GM19395 (cell line): ENCODE measurements around the gene LRMDA.

Experiments used
- ATAC-seq: cut with Tn5 transposase; IDR thresholded peaks from one replicate; pipeline ENCODE4 v1.9.1; 2021; ENCODE audit warnings: mild to moderate bottlenecking, moderate library complexity; ENCODE audit not compliant: unreplicated experiment

Gene LRMDA

GRCh38 chr10:75531571-75532031 lies 100.2 kb downstream of the LRMDA start:
- ATAC-seq: no peak

GRCh38 chr10:75532253-75532924 lies 101.0 kb downstream of the LRMDA start:
- no peak for ATAC-seq

DNA sequence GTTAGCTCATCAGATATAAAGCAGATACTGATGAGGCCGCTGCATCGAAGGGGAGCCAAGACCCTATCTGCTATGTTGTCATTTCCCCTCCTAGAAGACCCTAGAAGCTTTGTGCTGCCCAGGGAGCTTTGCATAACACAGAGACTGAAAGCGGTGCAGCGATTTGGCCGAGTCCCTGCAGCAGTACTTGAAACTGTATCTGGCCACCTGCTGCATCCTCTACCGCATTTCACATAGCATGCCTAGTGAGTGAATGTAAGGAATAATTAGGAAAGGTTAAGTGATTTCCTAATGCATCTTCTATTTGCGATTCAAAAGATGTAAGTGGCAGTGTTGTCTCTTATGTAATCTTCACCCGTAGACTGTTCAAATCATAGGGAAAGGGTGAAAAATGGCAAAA lies 106.7 kb downstream of the LRMDA start:
- ATAC-seq: no peak

GRCh38 chr10:75538765-75539164 lies 107.3 kb downstream of the LRMDA start:
- ATAC-seq: no peak

DNA sequence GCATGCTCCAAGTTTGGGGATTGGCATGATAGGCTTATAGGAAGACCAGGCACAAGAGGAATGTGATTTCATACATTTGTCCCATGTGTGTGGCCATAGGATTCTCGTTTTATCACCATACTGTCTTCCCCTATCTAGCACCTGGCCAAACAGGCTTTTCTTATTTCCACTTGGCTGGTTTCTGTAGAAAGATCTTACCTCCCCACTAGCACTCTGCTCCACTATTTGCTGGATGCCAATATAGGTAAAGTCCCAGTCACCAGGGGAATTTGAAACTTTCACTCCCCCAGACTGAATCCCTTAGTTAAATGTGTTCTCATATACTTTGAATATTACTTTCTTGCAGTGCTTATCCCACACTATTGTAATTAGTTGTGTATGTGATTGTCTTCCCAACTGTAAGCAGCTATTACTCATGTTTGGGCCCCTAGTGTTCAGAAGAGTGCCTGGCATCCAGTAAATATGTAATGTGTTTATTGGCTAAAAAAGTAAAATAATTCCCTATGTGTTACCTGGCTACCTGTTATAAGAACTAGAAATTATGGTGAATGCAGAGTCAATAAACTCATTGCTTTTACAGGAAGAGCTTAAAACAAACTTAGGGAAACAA lies 109.0 kb downstream of the LRMDA start:
- ATAC-seq: no peak

DNA sequence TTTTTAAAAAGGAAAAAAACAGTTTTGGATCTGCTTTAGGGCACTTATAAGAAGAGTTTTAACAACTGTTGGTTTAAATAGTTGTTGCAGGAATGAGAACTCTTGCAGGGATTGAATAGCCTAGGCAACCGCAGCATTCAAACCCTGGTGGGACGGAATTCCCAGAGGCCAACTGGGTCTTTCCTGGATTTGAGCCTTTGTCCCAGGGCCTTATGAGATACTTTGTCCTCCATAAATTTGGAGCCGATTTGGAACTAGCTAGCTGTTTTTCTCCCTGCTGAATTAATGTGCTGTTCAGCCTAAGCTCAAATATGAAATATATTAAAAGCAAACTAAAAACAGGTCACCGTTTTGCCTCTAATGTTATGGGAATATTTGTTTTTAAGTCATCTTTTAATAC lies 109.6 kb downstream of the LRMDA start:
- no peak for ATAC-seq

DNA sequence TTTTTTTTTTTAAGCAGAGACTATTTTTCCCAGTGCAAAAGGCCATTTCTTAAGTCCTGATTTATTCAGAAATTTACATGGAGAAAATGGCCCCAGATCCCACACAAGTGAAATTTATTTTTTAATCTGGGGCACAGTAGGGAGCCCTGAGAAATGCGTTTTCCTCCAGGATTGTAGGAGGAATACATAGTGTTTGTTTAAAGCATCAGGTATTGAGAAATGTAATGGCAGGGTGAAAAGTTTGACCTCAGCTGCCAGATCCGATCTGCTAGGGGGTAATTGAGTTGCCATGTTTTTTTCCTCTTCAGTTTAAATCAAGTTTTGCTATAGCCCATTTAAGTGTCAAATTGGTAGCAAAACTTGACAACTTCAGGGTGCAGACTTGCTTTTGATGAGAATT lies 110.0 kb downstream of the LRMDA start:
- ATAC-seq: no peak

- ATAC-seq: no peak
Observed at GRCh38 chr10:75542084-75542483, 110.7 kb downstream of the LRMDA start.

DNA sequence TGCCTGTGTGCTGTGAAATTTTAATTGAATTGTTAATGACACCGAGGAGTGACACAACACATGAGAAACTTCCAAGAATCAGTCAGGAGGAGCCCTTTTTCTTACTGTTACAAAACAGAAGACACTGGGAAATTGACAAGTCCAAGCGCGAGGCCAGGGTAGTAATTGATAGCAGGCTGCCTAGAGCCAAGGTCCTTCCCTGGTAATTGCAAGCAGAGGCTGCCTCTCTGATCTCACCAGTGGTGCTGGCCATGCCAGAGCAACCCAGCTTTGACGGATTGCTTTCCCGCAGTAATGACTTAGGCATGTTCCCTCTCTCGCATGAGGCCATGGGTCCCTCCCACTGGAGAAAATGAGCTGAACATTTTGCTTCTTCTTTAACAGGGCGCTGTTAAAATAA lies 111.5 kb downstream of the LRMDA start:
- ATAC-seq: no peak

GRCh38 chr10:75544386-75544785 lies 113.0 kb downstream of the LRMDA start:
- no peak for ATAC-seq

DNA sequence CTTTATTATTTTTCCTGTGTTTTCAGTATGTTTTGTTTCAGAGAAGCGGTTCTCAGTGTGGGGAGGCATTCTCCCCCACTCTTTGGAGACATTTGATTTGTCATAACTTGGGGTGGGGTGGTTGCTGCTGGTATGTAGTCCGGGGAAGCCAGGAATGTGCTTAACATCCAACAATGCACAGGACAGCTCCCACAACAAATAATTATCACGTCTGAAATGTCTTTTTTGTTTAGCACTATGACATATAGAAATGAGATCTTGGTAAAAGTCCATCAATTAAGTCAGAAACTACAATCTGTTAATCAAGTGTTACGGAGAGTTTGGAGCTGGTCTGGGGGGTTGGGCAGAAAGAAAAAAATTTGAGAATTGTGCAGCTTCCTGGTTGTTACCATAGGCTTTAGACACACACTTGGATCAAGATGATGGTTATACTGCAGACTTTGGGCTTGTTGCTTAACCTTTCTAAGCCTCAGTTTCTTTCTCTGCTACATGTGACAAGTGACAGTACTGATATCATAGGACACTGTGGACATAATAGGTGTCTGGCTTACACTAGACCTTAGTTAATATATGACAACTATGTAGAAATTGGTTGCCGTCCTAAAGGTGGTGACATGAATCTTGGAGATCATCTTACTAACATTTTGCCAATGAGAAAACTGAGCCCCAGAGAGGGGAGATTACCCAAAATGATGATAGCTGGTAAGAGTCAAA lies 113.7 kb downstream of the LRMDA start:
- ATAC-seq: no peak

GRCh38 chr10:75546004-75546403 lies 114.6 kb downstream of the LRMDA start:
- no peak for ATAC-seq

GRCh38 chr10:75547391-75548298 lies 116.2 kb downstream of the LRMDA start:
- no peak for ATAC-seq

DNA sequence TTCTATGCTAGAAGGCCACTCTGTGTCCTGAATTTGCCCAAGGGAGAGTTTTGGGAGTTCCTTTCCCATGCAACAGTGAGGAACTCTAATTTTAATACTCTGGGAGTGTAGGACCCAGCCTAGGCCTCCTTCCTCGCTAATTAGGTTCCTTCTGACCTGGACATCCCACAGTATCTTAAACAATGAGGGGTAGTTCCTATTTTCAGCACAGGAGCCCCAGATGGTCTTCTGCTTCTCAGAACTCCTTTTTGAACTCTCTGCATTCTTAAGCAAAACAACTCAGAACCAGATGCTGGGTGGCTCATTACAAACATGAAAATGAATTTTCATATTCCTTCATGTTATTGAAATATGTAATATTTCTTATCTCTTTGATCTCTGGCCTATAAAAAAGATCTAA lies 116.9 kb downstream of the LRMDA start:
- ATAC-seq: no peak

DNA sequence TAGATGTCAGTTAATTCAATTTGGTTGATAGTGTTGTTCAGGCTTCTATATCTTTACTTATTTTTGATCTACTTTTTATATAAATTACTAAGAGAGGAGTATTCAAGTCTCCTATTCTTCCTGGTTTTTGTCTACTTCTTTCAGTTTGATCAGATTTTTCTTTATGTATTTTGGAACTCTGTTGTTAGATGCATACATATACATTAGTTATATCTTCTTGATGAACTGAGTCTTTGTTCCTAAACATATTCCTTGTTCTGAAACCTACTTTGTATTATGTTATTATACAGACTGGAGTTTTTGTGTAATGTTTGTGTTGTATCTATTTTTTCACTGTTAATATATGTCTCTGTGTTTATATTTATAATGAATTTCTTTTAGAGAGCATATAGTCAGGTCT lies 118.8 kb downstream of the LRMDA start:
- no peak for ATAC-seq

GRCh38 chr10:75552171-75552570 lies 120.7 kb downstream of the LRMDA start:
- ATAC-seq: no peak

DNA sequence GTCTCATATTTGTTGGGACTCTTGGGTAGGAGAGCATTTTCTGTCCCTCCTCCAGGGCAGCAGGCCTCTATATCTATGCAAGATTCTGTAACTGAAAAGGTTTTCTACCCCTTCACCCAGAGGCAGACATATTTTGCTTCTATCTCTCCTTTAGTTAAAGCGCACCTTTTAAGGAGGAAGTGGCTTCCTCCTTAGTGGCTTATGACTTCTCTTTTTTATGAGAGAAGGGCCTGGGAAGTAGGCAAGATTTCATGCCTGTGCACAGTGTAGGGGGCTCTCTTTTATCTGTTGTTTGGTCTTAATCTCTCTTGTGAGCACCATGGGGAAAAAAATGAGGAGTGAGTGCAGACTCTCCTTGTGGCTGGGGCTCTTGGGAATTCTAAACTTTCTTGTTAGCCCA lies 122.1 kb downstream of the LRMDA start:
- no peak for ATAC-seq

DNA sequence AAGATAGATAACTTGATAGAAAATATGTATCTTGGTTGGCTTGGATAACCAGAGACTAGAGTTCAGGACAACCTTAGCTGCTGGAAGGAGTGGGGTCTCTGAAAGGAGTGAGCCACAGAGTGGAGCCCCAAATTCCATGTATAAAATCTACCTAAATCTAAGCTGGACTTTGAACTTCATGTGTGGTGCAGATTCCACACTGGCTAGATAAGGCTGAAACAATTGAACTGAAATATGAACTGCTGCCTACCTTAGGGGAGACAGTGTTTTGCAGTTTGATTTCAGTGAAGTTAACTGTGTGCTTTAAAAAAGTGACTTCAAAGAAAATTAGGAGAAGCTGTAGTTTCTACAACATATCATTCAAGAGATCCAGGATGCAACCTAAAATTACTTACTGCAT lies 123.9 kb downstream of the LRMDA start:
- no peak for ATAC-seq

- no peak for ATAC-seq
Observed at GRCh38 chr10:75556320-75556719, 124.9 kb downstream of the LRMDA start.

GRCh38 chr10:75565286-75566251 lies 134.1 kb downstream of the LRMDA start:
- ATAC-seq: no peak
